C4-2B (cell line): ENCODE measurements around the gene WWOX.

Experiments
- H3K27ac ChIP-seq: fragments of 450-650 bp; 2 replicates; pipeline ENCODE4 v1.5.1; 2017
- ZFX ChIP-seq: fragments of 450-650 bp; IDR thresholded peaks from 2 replicates; pipeline ENCODE4 v1.6.1; 2017
- TF ChIP-seq, protein P1 (sequence below): fragments of 450-650 bp; conservative IDR thresholded peaks from 2 replicates; pipeline ENCODE4 v1.5.1; 2017; ENCODE audit warnings: mild to moderate bottlenecking

The WWOX gene

DNA sequence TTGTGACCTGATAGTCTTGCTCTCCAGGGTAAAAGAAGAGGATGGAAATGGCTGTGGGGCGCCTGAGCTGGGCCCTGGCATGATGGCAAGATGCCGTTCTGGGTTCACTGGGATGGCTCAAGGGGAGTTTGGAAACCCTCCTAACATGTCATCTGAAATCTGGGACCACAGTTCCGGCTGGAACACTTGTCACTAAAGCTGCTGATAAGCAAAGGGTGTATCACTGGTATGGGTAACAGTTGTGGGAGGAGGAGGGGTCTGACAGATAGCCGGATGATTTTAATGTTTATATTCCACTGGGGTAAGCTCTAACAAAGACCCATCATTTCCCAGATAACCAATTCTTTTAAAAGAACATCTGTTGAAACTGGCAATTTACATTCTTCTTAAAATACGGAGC lies 390.2 kb downstream of the WWOX start:
- no peak for TF ChIP-seq ZFX
- TF ChIP-seq, protein P1, sequence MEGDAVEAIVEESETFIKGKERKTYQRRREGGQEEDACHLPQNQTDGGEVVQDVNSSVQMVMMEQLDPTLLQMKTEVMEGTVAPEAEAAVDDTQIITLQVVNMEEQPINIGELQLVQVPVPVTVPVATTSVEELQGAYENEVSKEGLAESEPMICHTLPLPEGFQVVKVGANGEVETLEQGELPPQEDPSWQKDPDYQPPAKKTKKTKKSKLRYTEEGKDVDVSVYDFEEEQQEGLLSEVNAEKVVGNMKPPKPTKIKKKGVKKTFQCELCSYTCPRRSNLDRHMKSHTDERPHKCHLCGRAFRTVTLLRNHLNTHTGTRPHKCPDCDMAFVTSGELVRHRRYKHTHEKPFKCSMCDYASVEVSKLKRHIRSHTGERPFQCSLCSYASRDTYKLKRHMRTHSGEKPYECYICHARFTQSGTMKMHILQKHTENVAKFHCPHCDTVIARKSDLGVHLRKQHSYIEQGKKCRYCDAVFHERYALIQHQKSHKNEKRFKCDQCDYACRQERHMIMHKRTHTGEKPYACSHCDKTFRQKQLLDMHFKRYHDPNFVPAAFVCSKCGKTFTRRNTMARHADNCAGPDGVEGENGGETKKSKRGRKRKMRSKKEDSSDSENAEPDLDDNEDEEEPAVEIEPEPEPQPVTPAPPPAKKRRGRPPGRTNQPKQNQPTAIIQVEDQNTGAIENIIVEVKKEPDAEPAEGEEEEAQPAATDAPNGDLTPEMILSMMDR, result no peak
- H3K27ac ChIP-seq, result no peak overlapping the region

DNA sequence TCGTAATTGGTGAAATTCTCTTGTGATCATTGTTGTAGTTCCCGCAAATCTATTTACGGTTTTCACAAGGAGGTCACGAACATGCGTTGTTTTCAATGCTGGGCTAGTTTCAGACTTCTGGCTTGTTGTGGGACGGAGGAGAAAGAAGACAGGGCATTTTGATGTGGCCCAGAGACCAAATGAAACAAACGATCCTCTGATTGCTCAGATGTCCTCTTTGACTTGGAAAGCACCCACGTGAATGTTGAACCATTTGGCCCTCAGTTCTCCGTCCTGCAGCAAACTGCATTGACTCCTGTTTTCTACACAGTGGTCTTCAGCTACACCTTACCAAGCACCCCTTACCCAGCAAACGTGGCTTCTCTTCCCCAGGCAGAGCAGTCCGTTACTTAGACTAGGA lies 391.0 kb downstream of the WWOX start:
- no peak for TF ChIP-seq ZFX
- TF ChIP-seq, protein P1, result no peak
- no peak overlapping the region for H3K27ac ChIP-seq

DNA sequence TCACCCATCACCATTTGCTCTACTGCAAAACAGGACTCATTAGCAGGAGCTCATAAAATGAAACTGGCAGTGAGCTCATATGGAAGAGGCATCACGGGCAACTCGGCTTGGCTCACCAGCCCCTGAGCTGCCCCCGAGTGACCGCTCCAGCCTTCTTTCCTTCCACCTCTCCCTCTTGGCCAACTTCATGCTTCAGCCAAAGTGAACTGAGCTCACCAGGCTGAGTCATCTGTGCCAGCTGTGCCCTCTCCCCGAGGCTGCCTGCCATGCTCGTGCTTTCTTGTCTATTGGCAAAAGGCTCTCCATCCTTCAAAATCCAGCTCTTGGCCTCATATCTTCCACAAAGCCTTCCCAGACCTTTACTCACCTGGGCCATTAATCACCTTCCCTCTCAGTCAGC lies 391.4 kb downstream of the WWOX start:
- H3K27ac ChIP-seq, result no peak overlapping the region
- TF ChIP-seq, protein P1, result no peak
- no peak for TF ChIP-seq ZFX

DNA sequence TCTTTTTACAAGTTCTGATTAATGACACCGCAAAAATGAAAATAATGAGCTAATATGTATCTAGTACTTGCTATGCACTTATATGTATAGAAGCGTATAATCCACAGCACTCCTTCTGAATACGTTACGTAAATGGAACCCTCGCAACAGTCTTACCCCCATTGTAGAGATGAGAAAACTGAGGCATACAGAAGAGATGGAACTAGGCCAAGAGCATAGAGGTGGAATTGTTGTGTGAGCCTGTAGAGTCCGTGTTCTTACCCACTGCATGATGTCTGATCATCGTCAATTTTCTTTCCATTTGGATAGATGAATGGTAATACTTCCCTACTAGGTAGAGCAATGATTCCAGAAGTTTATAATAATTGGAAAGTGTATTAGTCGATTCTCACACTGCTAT lies 394.1 kb downstream of the WWOX start:
- TF ChIP-seq, protein P1, result no peak
- no peak for TF ChIP-seq ZFX
- H3K27ac ChIP-seq, result no peak overlapping the region

DNA sequence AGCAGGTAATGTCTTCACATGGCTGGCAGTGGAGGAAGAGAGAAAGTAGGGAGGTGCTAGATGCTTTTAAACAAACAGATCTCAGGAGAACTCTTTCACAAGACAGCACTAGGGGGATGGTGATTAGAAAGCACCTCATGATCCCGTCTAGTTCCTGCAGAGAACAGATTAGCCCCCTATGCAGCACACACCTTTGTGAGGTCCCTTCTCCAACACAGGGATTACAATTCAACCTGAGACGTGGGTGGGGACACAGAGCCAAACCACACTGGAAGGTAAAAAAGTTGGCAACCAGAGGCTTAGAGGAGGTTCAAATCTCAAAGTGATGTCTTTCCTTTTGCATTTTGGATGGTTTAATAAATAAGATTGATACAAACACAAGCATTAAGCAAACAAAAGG lies 394.7 kb downstream of the WWOX start:
- H3K27ac ChIP-seq, result no peak overlapping the region
- TF ChIP-seq ZFX, result no peak
- TF ChIP-seq, protein P1, result no peak

DNA sequence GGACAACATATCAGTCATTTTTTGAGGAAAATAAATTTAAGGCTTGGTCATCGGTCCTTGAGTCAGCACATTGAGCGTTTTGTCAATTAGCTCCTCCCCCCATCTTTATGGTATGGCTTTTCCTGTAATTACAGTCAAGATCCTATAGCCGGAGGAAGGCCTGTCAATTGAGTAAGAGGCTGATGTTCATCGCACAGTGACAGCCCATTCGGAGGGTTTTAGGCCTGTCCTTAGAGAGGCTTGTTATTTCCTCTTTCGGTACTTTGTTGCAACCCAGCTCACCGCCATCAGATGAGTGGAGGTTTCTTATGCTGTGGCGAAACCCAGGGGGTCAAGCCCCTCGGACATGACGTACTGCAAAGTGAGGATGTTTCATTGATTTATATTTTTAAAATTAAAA lies 395.2 kb downstream of the WWOX start:
- H3K27ac ChIP-seq, result no peak overlapping the region
- TF ChIP-seq, protein P1, result no peak
- no peak for TF ChIP-seq ZFX

DNA sequence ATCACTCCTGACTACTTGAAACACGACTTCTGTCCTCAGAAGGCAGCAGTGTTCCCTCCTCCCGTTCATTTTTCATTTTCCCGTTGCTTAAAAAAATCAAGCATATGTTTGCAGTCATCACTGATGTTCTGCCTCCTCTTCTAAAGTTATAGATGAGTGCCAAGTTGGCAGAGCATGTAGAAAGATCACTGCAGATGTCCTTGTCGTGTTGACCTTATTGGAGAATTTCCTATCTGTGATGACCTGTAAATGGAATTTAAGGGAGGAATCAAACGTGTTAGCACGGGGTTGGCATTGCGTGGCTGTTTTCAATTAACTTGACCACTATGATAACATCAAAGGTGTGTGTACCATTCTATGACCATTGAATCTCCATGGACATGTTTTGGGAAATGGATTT lies 396.7 kb downstream of the WWOX start:
- no peak for TF ChIP-seq ZFX
- TF ChIP-seq, protein P1, result no peak
- H3K27ac ChIP-seq, result no peak overlapping the region
